Measurements from ENCODE around the gene ANKRD34A.

The ANKRD34A gene

GRCh38 chr1:145964328-145965118 lies at the start of gene ANKRD34A, which contains the start of gene POLR3GL:
ANKRD34A (minus strand) TSS chr1:145964575; CDS start chr1:145961759, 2,816 bp downstream.
POLR3GL (plus strand) TSS chr1:145964690; CDS start chr1:145974866, 10,176 bp downstream.
- ATAC-seq, result peak; percentile 89 to 92

GRCh38 chr1:146013559-146013922 lies 49.2 kb upstream of the ANKRD34A start:
- ATAC-seq, result peak in 1 of 2 donors; percentile 64

- ATAC-seq, result peak; percentile 75 to 83
Measured at GRCh38 chr1:146012703-146013558, 48.6 kb upstream of the ANKRD34A start.

GRCh38 chr1:146010126-146010738 lies 45.9 kb upstream of the ANKRD34A start:
- no peak for ATAC-seq

GRCh38 chr1:146007489-146008133 lies 43.2 kb upstream of the ANKRD34A start:
- ATAC-seq, result no peak

- no peak for ATAC-seq
Measured at GRCh38 chr1:146001709-146002108, 37.3 kb upstream of the ANKRD34A start.

- no peak for ATAC-seq
Measured at GRCh38 chr1:145999321-146000024, 35.1 kb upstream of the ANKRD34A start.

- ATAC-seq, result no peak
Measured at GRCh38 chr1:145997718-145998023, 33.3 kb upstream of the ANKRD34A start.

GRCh38 chr1:145997016-145997717 lies 32.8 kb upstream of the ANKRD34A start:
- peak; percentile 44 to 47 for ATAC-seq

GRCh38 chr1:145996433-145997015 lies 32.1 kb upstream of the ANKRD34A start, which contains the start of gene TXNIP:
TXNIP (minus strand) TSS chr1:145996579; CDS start chr1:145996266, 313 bp downstream.
- peak; percentile 95 to 96 for ATAC-seq

GRCh38 chr1:145995964-145996432 lies 31.6 kb upstream of the ANKRD34A start:
- no peak for ATAC-seq

- no peak for ATAC-seq
Measured at GRCh38 chr1:145995148-145995881, 30.9 kb upstream of the ANKRD34A start.

GRCh38 chr1:145994391-145995120 lies 30.2 kb upstream of the ANKRD34A start:
- ATAC-seq, result peak; percentile 37 to 41

GRCh38 chr1:145993618-145994390 lies 29.4 kb upstream of the ANKRD34A start:
- no peak for ATAC-seq

- no peak for ATAC-seq
Measured at GRCh38 chr1:145992958-145993617, 28.7 kb upstream of the ANKRD34A start.

- no peak for ATAC-seq
Measured at GRCh38 chr1:145992502-145992936, 28.1 kb upstream of the ANKRD34A start.

GRCh38 chr1:145991735-145992412 lies 27.5 kb upstream of the ANKRD34A start:
- no peak for ATAC-seq
